Neural progenitor cell (in vitro differentiated cells): ENCODE measurements around the gene ADAMTSL5. TPM values are rescaled to one million over a fixed set of nuclear protein-coding genes. Genes with fewer than 3 reads are reported as not detected.

Source experiments
- DNase-seq: peaks from one replicate; pipeline ENCODE4 v3.0.0-alpha.2; 2016; ENCODE audit warnings: low spot score
- H2AFZ ChIP-seq: fragments of 200-600 bp; sonication (generic); replicated peaks from 2 replicates; pipeline ENCODE4 v1.6.1; 2016; ENCODE audit warnings: antibody characterized with exemption
- H3F3A ChIP-seq: fragments of 200-600 bp; sonication (generic); 2 replicates; pipeline ENCODE4 v1.6.1; 2016; ENCODE audit warnings: antibody characterized with exemption, low read depth
- H3K27ac ChIP-seq: fragments of 200-600 bp; sonication (generic); 2 replicates; pipeline ENCODE4 v1.5.1; 2016; ENCODE audit warnings: mild to moderate bottlenecking
- H3K27me3 ChIP-seq: fragments of 200-600 bp; sonication (generic); 2 replicates; pipeline ENCODE4 v1.6.1; 2016; ENCODE audit warnings: mild to moderate bottlenecking, moderate library complexity
- H3K36me3 ChIP-seq: fragments of 200-600 bp; sonication (generic); 2 replicates; pipeline ENCODE4 v1.5.1; 2016
- H3K4me1 ChIP-seq: fragments of 200-600 bp; sonication (generic); 2 replicates; pipeline ENCODE4 v1.6.1; 2016; ENCODE audit warnings: mixed run types
- H3K4me2 ChIP-seq: fragments of 200-600 bp; sonication (generic); 2 replicates; pipeline ENCODE4 v1.6.1; 2016
- H3K4me3 ChIP-seq: fragments of 200-600 bp; sonication (generic); 2 replicates; pipeline ENCODE4 v1.5.1; 2016
- H3K79me2 ChIP-seq: fragments of 200-600 bp; sonication (generic); 2 replicates; pipeline ENCODE4 v1.6.1; 2016; ENCODE audit warnings: low read depth
- H3K9ac ChIP-seq: fragments of 200-600 bp; sonication (generic); 2 replicates; pipeline ENCODE4 v1.6.1; 2016
- H3K9me3 ChIP-seq: fragments of 200-600 bp; sonication (generic); 2 replicates; pipeline ENCODE4 v1.5.1; 2016; ENCODE audit warnings: low read depth
- H4K20me1 ChIP-seq: fragments of 200-600 bp; sonication (generic); 2 replicates; pipeline ENCODE4 v1.6.1; 2016; ENCODE audit warnings: low read depth
- H3K27ac Mint-ChIP-seq: 3 replicates; pipeline ENCODE4 v1.8.0; 2021; ENCODE audit warnings: mixed read lengths
- H3K27me3 Mint-ChIP-seq: 2 replicates; pipeline ENCODE4 v1.8.0; 2022; ENCODE audit warnings: low read depth, mild to moderate bottlenecking, inconsistent platforms, moderate library complexity, mixed read lengths; ENCODE audit not compliant: insufficient read depth
- H3K36me3 Mint-ChIP-seq: 3 replicates; pipeline ENCODE4 v1.8.0; 2021; ENCODE audit warnings: mixed read lengths
- H3K4me1 Mint-ChIP-seq: 3 replicates; pipeline ENCODE4 v1.8.0; 2021; ENCODE audit warnings: mixed read lengths
- H3K4me3 Mint-ChIP-seq: 3 replicates; pipeline ENCODE4 v1.8.0; 2021; ENCODE audit warnings: mild to moderate bottlenecking, moderate library complexity, mixed read lengths
- H3K9me3 Mint-ChIP-seq: 3 replicates; pipeline ENCODE4 v1.8.0; 2020; ENCODE audit warnings: mixed read lengths
- CTCF ChIP-seq: fragments of 200-600 bp; sonication (generic); IDR thresholded peaks from 2 replicates; pipeline ENCODE4 v1.5.1; 2017; ENCODE audit warnings: antibody characterized with exemption, mild to moderate bottlenecking
- EZH2 ChIP-seq: fragments of 200-600 bp; sonication (generic); IDR thresholded peaks from 2 replicates; pipeline ENCODE4 v1.6.1; 2017; ENCODE audit warnings: antibody characterized with exemption, mild to moderate bottlenecking, moderate library complexity
- EZH2phosphoT487 ChIP-seq: fragments of 200-600 bp; sonication (generic); IDR thresholded peaks from 2 replicates; pipeline ENCODE4 v1.6.1; 2017; ENCODE audit warnings: antibody characterized with exemption
- total RNA-seq: library from RNA; depleted of rRNA; stranded (reverse); fragments of >200 nt; gene quantifications from 2 replicates; pipeline ENCODE4 v1.2.3, GENCODE V29; 2015; ENCODE audit warnings: low replicate concordance

The ADAMTSL5 gene
- total RNA-seq, 1 donor from 2014 or later, result 0.13 TPM

GRCh38 chr19:1468821-1469254 lies 44.0 kb downstream of the ADAMTSL5 start:
- peaks cover 43% of the 10 kb centered on the region for H3K4me1 ChIP-seq
- TF ChIP-seq CTCF, result peak; percentile 22
- TF ChIP-seq EZH2phosphoT487, result no peak
- peak overlapping the region; percentile 16 for H3K4me3 ChIP-seq
- H3F3A ChIP-seq, result peaks cover 50% of the 10 kb centered on the region
- no peak overlapping the region for H3K27ac ChIP-seq
- H3K9ac ChIP-seq, result no peak overlapping the region
- H3K27me3 Mint-ChIP-seq, result peaks cover 30% of the 10 kb centered on the region
- DNase-seq, result peak; percentile 76
- H3K4me3 Mint-ChIP-seq, result no peak overlapping the region
- no peaks in the 10 kb centered on the region for H3K79me2 ChIP-seq
- no peaks in the 10 kb centered on the region for H3K36me3 ChIP-seq
- peaks cover 100% of the 10 kb centered on the region for H3K27me3 ChIP-seq
- no peaks in the 10 kb centered on the region for H3K9me3 ChIP-seq
- no peak overlapping the region for H2AFZ ChIP-seq
- H3K27ac Mint-ChIP-seq, result no peak overlapping the region
- peaks cover 4% of the 10 kb centered on the region for H3K36me3 Mint-ChIP-seq
- H4K20me1 ChIP-seq, result peaks cover 95% of the 10 kb centered on the region
- peak overlapping the region; percentile 72 for H3K4me2 ChIP-seq
- H3K9me3 Mint-ChIP-seq, result no peaks in the 10 kb centered on the region
- H3K4me1 Mint-ChIP-seq, result peaks cover 4% of the 10 kb centered on the region

- no peak for DNase-seq
- H3K4me2 ChIP-seq, result peak overlapping the region; percentile 72
- Mint-ChIP-seq H3K9me3 (no peaks in the 10 kb centered on the region), H3K27me3 (peaks cover 30% of the 10 kb centered on the region), H3K4me1 (peaks cover 4% of the 10 kb centered on the region), H3K36me3 (peaks cover 4% of the 10 kb centered on the region), H3K4me3 (no peak overlapping the region), H3K27ac (no peak overlapping the region)
- TF ChIP-seq CTCF (no peak), EZH2 (peak; percentile 84), EZH2phosphoT487 (peak; percentile 80)
- peaks cover 95% of the 10 kb centered on the region for H4K20me1 ChIP-seq
- H3K27ac ChIP-seq, result no peak overlapping the region
- H3F3A ChIP-seq, result peaks cover 50% of the 10 kb centered on the region
- peak overlapping the region; percentile 16 for H3K4me3 ChIP-seq
- no peaks in the 10 kb centered on the region for H3K9me3 ChIP-seq
- H3K27me3 ChIP-seq, result peaks cover 100% of the 10 kb centered on the region
- peaks cover 43% of the 10 kb centered on the region for H3K4me1 ChIP-seq
- no peaks in the 10 kb centered on the region for H3K79me2 ChIP-seq
- H3K36me3 ChIP-seq, result no peaks in the 10 kb centered on the region
- H2AFZ ChIP-seq, result no peak overlapping the region
- H3K9ac ChIP-seq, result no peak overlapping the region
Observed at GRCh38 chr19:1468274-1468820, 44.5 kb downstream of the ADAMTSL5 start.

GRCh38 chr19:1467490-1468273 lies 45.1 kb downstream of the ADAMTSL5 start:
- Histone ChIP-seq H3K4me2 (peak overlapping the region; percentile 72), H4K20me1 (peaks cover 95% of the 10 kb centered on the region)

More at GRCh38 chr19:1467490-1468273, 45.1 kb downstream of the ADAMTSL5 start:
- H3F3A ChIP-seq, result peaks cover 50% of the 10 kb centered on the region
- H3K9ac ChIP-seq, result no peak overlapping the region
- Mint-ChIP-seq H3K9me3 (no peaks in the 10 kb centered on the region), H3K4me1 (peaks cover 4% of the 10 kb centered on the region), H3K27me3 (peaks cover 26% of the 10 kb centered on the region), H3K4me3 (no peak overlapping the region), H3K36me3 (peaks cover 1% of the 10 kb centered on the region), H3K27ac (no peak overlapping the region)
- peak overlapping the region; percentile 37 for H3K4me3 ChIP-seq
- peaks cover 99% of the 10 kb centered on the region for H3K27me3 ChIP-seq
- no peak overlapping the region for H2AFZ ChIP-seq
- DNase-seq, result peak; percentile 66
- H3K9me3 ChIP-seq, result no peaks in the 10 kb centered on the region
- H3K27ac ChIP-seq, result no peak overlapping the region
- H3K4me1 ChIP-seq, result peaks cover 43% of the 10 kb centered on the region
- TF ChIP-seq CTCF, result peak; percentile 9
- TF ChIP-seq EZH2phosphoT487, result peak; percentile 89
- peak; percentile 97 for TF ChIP-seq EZH2
- H3K36me3 ChIP-seq, result no peaks in the 10 kb centered on the region
- no peaks in the 10 kb centered on the region for H3K79me2 ChIP-seq
